ENCODE measurements around the gene UTS2.

GRCh38 chr1:7890853-7891252, 38.0 kb upstream of the UTS2 start:
- no peak for TF ChIP-seq POLR2AphosphoS5 (IDR thresholded peaks at IDR 0.05; ENCODE audit: low read depth, low read length)
- no peak for TF ChIP-seq REST (IDR thresholded peaks at IDR 0.05; ENCODE audit: insufficient read depth in 1 of 2, low read depth in 2 of 2, low read length in 2 of 2)

Measured in PFSK-1 (cell line).